ENCODE data around the gene DPYD. TPM values are rescaled to one million over a fixed set of nuclear protein-coding genes. Genes with fewer than 3 reads are reported as not detected.

Gene DPYD
- total RNA-seq, 1 donor from 2014 or later: 8.8 TPM

GRCh38 chr1:97304366-97304765 is 616.5 kb downstream of the DPYD start:
- H3K27me3 Mint-ChIP-seq (ENCODE audit: low read depth, unreplicated experiment): no peaks in the 10 kb centered on the region
- Histone ChIP-seq H3K79me2 (ENCODE audit: insufficient read depth, low read length) (no peaks in the 10 kb centered on the region), H3K36me3 (ENCODE audit: insufficient read depth, low read length) (no peaks in the 10 kb centered on the region), H3K4me1 (ENCODE audit: insufficient read depth, low read length) (no peaks in the 10 kb centered on the region), H3K9ac (ENCODE audit: low read length) (no peak overlapping the region), H3K4me3 (ENCODE audit: insufficient read depth, low read depth, low read length) (no peak overlapping the region), H3K4me2 (ENCODE audit: low read length) (no peak overlapping the region), H4K20me1 (ENCODE audit: insufficient read depth, low read length) (no peaks in the 10 kb centered on the region), H3K9me3 (ENCODE audit: insufficient read depth, low read depth, low read length) (no peaks in the 10 kb centered on the region), H3K27ac (ENCODE audit: low read depth, low read length) (no peak overlapping the region), H3K27me3 (ENCODE audit: insufficient read depth, low read length) (no peaks in the 10 kb centered on the region), H2AFZ (ENCODE audit: low read depth, low read length) (no peak overlapping the region)
- H3K36me3 Mint-ChIP-seq (ENCODE audit: low read depth, unreplicated experiment): no peaks in the 10 kb centered on the region
- H3K27ac Mint-ChIP-seq (ENCODE audit: unreplicated experiment): no peak overlapping the region
- H3K4me1 Mint-ChIP-seq (ENCODE audit: low read depth, unreplicated experiment): no peaks in the 10 kb centered on the region
- FAIRE-seq: no peak
- no peak for DNase-seq (ENCODE audit: low read depth)
- H3K9me3 Mint-ChIP-seq (ENCODE audit: unreplicated experiment): no peaks in the 10 kb centered on the region
- no peak overlapping the region for H3K4me3 Mint-ChIP-seq (ENCODE audit: unreplicated experiment)
- TF ChIP-seq EZH2 (IDR thresholded peaks at IDR 0.05; ENCODE audit: insufficient read depth, low read length): no peak
- TF ChIP-seq CTCF (IDR thresholded peaks at IDR 0.05; ENCODE audit: insufficient read depth, low read depth, low read length): no peak

- Mint-ChIP-seq H3K27ac (ENCODE audit: unreplicated experiment) (no peak overlapping the region), H3K27me3 (ENCODE audit: low read depth, unreplicated experiment) (no peaks in the 10 kb centered on the region), H3K9me3 (ENCODE audit: unreplicated experiment) (no peaks in the 10 kb centered on the region), H3K36me3 (ENCODE audit: low read depth, unreplicated experiment) (no peaks in the 10 kb centered on the region), H3K4me3 (ENCODE audit: unreplicated experiment) (no peak overlapping the region), H3K4me1 (ENCODE audit: low read depth, unreplicated experiment) (no peaks in the 10 kb centered on the region)
- H3K36me3 ChIP-seq (ENCODE audit: insufficient read depth, low read length): no peaks in the 10 kb centered on the region
- H3K9me3 ChIP-seq (ENCODE audit: insufficient read depth, low read depth, low read length): no peaks in the 10 kb centered on the region
- no peaks in the 10 kb centered on the region for H3K27me3 ChIP-seq (ENCODE audit: insufficient read depth, low read length)
- no peak overlapping the region for H3K9ac ChIP-seq (ENCODE audit: low read length)
- H3K4me3 ChIP-seq (ENCODE audit: insufficient read depth, low read depth, low read length): no peak overlapping the region
- H4K20me1 ChIP-seq (ENCODE audit: insufficient read depth, low read length): no peaks in the 10 kb centered on the region
- FAIRE-seq: no peak
- no peak overlapping the region for H3K27ac ChIP-seq (ENCODE audit: low read depth, low read length)
- no peaks in the 10 kb centered on the region for H3K79me2 ChIP-seq (ENCODE audit: insufficient read depth, low read length)
- H3K4me2 ChIP-seq (ENCODE audit: low read length): no peak overlapping the region
- DNase-seq (ENCODE audit: low read depth): no peak
- TF ChIP-seq CTCF (IDR thresholded peaks at IDR 0.05; ENCODE audit: insufficient read depth, low read depth, low read length) (no peak), EZH2 (IDR thresholded peaks at IDR 0.05; ENCODE audit: insufficient read depth, low read length) (no peak)
- no peak overlapping the region for H2AFZ ChIP-seq (ENCODE audit: low read depth, low read length)
- H3K4me1 ChIP-seq (ENCODE audit: insufficient read depth, low read length): no peaks in the 10 kb centered on the region
Observed at GRCh38 chr1:97298966-97299365, 621.9 kb downstream of the DPYD start.

DNA sequence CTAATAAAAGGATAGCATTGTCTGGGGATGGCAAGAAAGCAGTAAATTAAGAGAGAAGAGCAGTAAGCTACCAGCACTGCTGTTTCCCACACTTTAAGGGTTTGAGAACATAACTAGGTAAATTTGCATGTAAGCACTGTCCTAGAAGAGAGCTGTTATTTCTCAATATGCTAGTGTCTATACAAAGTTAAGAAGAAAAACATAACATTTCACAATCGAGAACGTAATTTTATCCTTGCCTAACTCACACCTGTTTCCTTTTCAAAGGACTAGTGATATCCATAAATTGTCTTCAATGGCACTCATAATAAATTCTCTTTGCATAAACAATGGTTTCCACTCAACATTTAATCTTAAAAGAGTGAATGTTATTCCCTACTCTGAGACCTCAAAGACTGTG is 623.2 kb downstream of the DPYD start:
- H3K9me3 ChIP-seq (ENCODE audit: insufficient read depth, low read depth, low read length): no peaks in the 10 kb centered on the region
- H4K20me1 ChIP-seq (ENCODE audit: insufficient read depth, low read length): no peaks in the 10 kb centered on the region
- H2AFZ ChIP-seq (ENCODE audit: low read depth, low read length): no peak overlapping the region
- H3K27ac Mint-ChIP-seq (ENCODE audit: unreplicated experiment): no peak overlapping the region
- H3K36me3 Mint-ChIP-seq (ENCODE audit: low read depth, unreplicated experiment): no peaks in the 10 kb centered on the region
- FAIRE-seq (no peak), DNase-seq (ENCODE audit: low read depth) (no peak)
- no peaks in the 10 kb centered on the region for H3K9me3 Mint-ChIP-seq (ENCODE audit: unreplicated experiment)
- no peaks in the 10 kb centered on the region for H3K4me1 Mint-ChIP-seq (ENCODE audit: low read depth, unreplicated experiment)
- no peak overlapping the region for H3K4me3 Mint-ChIP-seq (ENCODE audit: unreplicated experiment)
- TF ChIP-seq EZH2 (IDR thresholded peaks at IDR 0.05; ENCODE audit: insufficient read depth, low read length) (no peak), CTCF (IDR thresholded peaks at IDR 0.05; ENCODE audit: insufficient read depth, low read depth, low read length) (no peak)
- no peak overlapping the region for H3K9ac ChIP-seq (ENCODE audit: low read length)
- H3K36me3 ChIP-seq (ENCODE audit: insufficient read depth, low read length): no peaks in the 10 kb centered on the region
- no peaks in the 10 kb centered on the region for H3K79me2 ChIP-seq (ENCODE audit: insufficient read depth, low read length)
- H3K27ac ChIP-seq (ENCODE audit: low read depth, low read length): no peak overlapping the region
- H3K27me3 ChIP-seq (ENCODE audit: insufficient read depth, low read length): no peaks in the 10 kb centered on the region
- no peak overlapping the region for H3K4me2 ChIP-seq (ENCODE audit: low read length)
- H3K4me3 ChIP-seq (ENCODE audit: insufficient read depth, low read depth, low read length): no peak overlapping the region
- H3K27me3 Mint-ChIP-seq (ENCODE audit: low read depth, unreplicated experiment): no peaks in the 10 kb centered on the region
- no peaks in the 10 kb centered on the region for H3K4me1 ChIP-seq (ENCODE audit: insufficient read depth, low read length)

Measured in astrocyte (in vitro differentiated cells and primary cell).